Tibial artery (tissue), 4 donors: Measurements from ENCODE around the gene KCNIP3.

Source experiments
- DNase-seq, 2 donors: peaks; one replicate each; pipeline ENCODE4 v3.0.0-alpha.2; 2019
- H3K27ac ChIP-seq, 2 donors: fragments of 200-600 bp; sonication (generic) in 1 of 2; 1 replicate in 1 of 2; 2 replicates in 1 of 2; pipeline ENCODE4 v1.5.1; 2018 to 2019; ENCODE audit warnings: mild to moderate bottlenecking in 1 of 2
- H3K27me3 ChIP-seq, 2 donors: fragments of 200-600 bp; sonication (generic) in 1 of 2; one replicate each; pipeline versions ENCODE4 v1.5.1 to v1.6.0; 2016 to 2019
- H3K36me3 ChIP-seq, 3 donors: fragments of 200-600 bp; sonication (generic) in 2 of 3; one replicate each; pipeline ENCODE4 v1.5.1; 2016 to 2019; ENCODE audit warnings: mild to moderate bottlenecking in 2 of 3
- H3K4me1 ChIP-seq, 4 donors: fragments of 200-600 bp; sonication (generic) in 2 of 4; 1 replicate in 3 of 4; 2 replicates in 1 of 4; pipeline ENCODE4 v1.5.1; 2016 to 2019
- H3K4me3 ChIP-seq, 2 donors: fragments of 200-600 bp; sonication (generic) in 1 of 2; 1 replicate in 1 of 2; 2 replicates in 1 of 2; pipeline ENCODE4 v1.5.1; 2018 to 2019; ENCODE audit warnings: mild to moderate bottlenecking in 2 of 2
- H3K9me3 ChIP-seq, 3 donors: fragments of 200-600 bp; sonication (generic) in 1 of 3; one replicate each; pipeline ENCODE4 v1.5.1; 2016 to 2019
- intact Hi-C: fragments of 100-400 bp; cut with DNase I; formaldehyde crosslinking; loops from one replicate; pipeline ENCODE4 v1.15.0; 2023; ENCODE audit warnings: low total_unique reads
- TF ChIP-seq, protein P1 (sequence below), 2 experiments: fragments of 200-600 bp in 1 of 2; fragments of 450-650 bp in 1 of 2; IDR thresholded peaks; one replicate each; pipeline ENCODE4 v1.5.1; 2017 to 2019; ENCODE audit warnings: antibody characterized with exemption in 2 of 2, mild to moderate bottlenecking in 1 of 2, moderate library complexity in 1 of 2

The KCNIP3 gene

GRCh38 chr2:95281071-95281470 is 16.1 kb upstream of the KCNIP3 start:
- intact Hi-C loops: no loop called here
- no peak overlapping the region for H3K4me3 ChIP-seq
- H3K9me3 ChIP-seq: no peaks in the 10 kb centered on the region
- peaks cover 0 to 20% (median 0%) of the 10 kb centered on the region in 3 donors for H3K36me3 ChIP-seq
- peaks cover 0 to 18% (median 0%) of the 10 kb centered on the region in 4 donors for H3K4me1 ChIP-seq
- DNase-seq: no peak
- no peaks in the 10 kb centered on the region for H3K27me3 ChIP-seq
- no peak overlapping the region for H3K27ac ChIP-seq
- TF ChIP-seq, protein P1, sequence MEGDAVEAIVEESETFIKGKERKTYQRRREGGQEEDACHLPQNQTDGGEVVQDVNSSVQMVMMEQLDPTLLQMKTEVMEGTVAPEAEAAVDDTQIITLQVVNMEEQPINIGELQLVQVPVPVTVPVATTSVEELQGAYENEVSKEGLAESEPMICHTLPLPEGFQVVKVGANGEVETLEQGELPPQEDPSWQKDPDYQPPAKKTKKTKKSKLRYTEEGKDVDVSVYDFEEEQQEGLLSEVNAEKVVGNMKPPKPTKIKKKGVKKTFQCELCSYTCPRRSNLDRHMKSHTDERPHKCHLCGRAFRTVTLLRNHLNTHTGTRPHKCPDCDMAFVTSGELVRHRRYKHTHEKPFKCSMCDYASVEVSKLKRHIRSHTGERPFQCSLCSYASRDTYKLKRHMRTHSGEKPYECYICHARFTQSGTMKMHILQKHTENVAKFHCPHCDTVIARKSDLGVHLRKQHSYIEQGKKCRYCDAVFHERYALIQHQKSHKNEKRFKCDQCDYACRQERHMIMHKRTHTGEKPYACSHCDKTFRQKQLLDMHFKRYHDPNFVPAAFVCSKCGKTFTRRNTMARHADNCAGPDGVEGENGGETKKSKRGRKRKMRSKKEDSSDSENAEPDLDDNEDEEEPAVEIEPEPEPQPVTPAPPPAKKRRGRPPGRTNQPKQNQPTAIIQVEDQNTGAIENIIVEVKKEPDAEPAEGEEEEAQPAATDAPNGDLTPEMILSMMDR (IDR thresholded peaks at IDR 0.05): no peak

DNA sequence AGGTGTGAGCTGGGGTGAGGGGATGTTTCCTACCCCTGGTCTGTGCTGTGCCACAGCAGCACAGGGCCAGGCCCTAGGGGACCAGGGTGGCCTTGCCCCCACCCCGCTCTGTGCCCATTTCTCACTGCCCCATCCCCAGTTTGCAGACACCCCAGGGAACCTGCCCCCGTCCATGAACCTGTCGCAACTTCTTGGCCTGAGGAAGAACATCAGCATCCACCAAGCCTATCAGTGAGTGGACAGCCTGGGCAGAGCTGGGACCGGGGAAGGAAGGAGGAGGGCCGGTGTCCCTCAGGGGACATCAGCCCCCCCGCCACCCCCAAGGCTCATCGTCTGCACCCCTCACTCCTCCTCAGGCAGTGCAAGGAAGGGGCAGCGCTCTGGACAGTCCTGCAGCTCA is 15.4 kb upstream of the KCNIP3 start:
- no peak overlapping the region for H3K4me3 ChIP-seq
- H3K36me3 ChIP-seq: peaks cover 0 to 22% (median 0%) of the 10 kb centered on the region in 3 donors
- intact Hi-C loops: no loop called here
- H3K9me3 ChIP-seq: no peaks in the 10 kb centered on the region
- no peaks in the 10 kb centered on the region for H3K27me3 ChIP-seq
- no peak for DNase-seq
- H3K27ac ChIP-seq: no peak overlapping the region
- TF ChIP-seq, protein P1 (IDR thresholded peaks at IDR 0.05): no peak
- peaks cover 0 to 12% (median 0%) of the 10 kb centered on the region in 4 donors for H3K4me1 ChIP-seq

DNA sequence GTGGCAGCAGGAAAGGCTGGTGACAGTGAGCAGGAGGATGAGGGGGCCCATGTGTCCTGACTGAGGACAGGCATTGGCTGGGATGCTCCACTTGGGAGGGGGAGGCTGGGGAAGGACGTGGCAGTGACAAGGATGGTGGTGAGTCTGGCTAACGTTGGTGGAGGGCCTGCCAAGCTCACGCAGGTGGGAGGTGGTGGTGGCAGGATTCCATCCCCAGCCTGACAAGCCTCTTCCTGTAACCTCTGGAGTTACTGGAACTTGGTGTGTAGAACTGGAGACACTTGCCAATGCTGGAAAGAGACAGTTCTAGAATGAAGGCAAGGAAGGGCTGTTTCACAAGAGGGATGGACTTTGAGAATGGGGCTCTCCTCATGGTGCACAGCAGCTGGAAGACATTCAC is 14.7 kb upstream of the KCNIP3 start:
- TF ChIP-seq, protein P1 (IDR thresholded peaks at IDR 0.05): no peak
- H3K36me3 ChIP-seq: peaks cover 0 to 26% (median 0%) of the 10 kb centered on the region in 3 donors
- no peaks in the 10 kb centered on the region for H3K9me3 ChIP-seq
- H3K27me3 ChIP-seq: no peaks in the 10 kb centered on the region
- H3K4me3 ChIP-seq: no peak overlapping the region
- DNase-seq: no peak
- no peak overlapping the region for H3K27ac ChIP-seq
- intact Hi-C loops: no loop called here
- peaks cover 0 to 5% (median 0%) of the 10 kb centered on the region in 4 donors for H3K4me1 ChIP-seq

DNA sequence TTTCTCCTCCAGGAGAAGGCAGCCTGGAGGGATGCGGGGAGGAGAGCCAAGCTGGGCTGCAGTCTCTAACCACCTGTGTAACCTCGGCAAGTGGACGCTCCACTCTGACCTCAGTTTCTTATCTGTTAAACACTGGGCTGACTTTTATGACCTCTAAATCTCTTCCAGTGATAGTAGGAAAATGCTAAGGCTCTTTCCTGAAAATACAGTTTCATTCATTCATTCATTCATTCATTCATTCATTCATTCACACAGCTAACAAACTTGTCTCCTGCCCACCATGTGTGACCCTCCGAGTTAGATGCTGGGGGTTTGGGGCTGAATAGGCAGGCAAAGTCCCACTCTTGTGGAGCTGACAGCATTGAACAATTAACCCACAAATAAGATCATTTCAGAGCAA is 13.6 kb upstream of the KCNIP3 start:
- Histone ChIP-seq H3K36me3 (peaks cover 0 to 37% (median 0%) of the 10 kb centered on the region in 3 donors), H3K4me3 (no peak overlapping the region), H3K27me3 (no peaks in the 10 kb centered on the region), H3K27ac (no peak overlapping the region), H3K4me1 (no peaks in the 10 kb centered on the region), H3K9me3 (no peaks in the 10 kb centered on the region)
- DNase-seq: no peak
- TF ChIP-seq, protein P1 (IDR thresholded peaks at IDR 0.05): no peak
- intact Hi-C loops: no loop called here

DNA sequence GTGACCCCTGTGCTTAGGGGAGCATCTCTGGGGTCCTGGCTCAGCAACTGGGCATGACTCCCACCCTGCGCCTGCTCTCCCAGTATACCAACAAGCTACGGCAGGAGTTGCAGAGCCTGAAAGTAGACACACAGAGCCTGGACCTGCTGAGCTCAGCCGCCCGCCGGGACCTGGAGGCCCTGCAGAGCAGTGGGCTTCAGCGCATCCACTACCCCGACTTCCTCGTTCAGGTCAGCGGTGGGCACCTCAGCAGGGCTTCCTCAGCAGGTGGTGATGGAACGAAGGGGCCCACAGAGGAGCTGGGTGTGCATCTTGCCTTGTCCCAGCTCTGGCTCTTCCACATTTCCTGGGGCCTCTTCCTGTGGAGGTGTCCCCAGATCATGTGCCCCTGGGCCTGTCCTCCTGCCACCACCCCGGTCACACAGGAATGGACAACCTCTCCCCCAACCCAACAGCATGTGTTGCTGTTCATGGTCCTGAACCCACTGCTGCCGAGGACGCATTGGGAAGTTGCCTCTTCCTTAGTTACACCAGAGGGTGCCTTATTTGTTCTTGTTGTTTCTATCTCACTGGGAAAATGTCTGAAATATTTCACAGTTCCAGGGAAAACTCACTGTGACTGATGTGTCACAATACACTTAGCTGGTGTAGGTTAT is 12.1 kb upstream of the KCNIP3 start:
- H3K36me3 ChIP-seq: peaks cover 0 to 50% (median 1%) of the 10 kb centered on the region in 3 donors
- no peak for DNase-seq
- H3K27ac ChIP-seq: no peak overlapping the region
- H3K4me3 ChIP-seq: no peak overlapping the region
- no peaks in the 10 kb centered on the region for H3K4me1 ChIP-seq
- intact Hi-C loops: no loop called here
- no peaks in the 10 kb centered on the region for H3K27me3 ChIP-seq
- peaks cover 0 to 5% (median 0%) of the 10 kb centered on the region in 3 donors for H3K9me3 ChIP-seq
- TF ChIP-seq, protein P1 (IDR thresholded peaks at IDR 0.05): no peak
